ENCODE data around the gene MIS12. TPM values are rescaled to one million over a fixed set of nuclear protein-coding genes. Genes with fewer than 3 reads are reported as not detected.
A peak's percentile ranks its signal among the peaks of the same experiment; 100 is the strongest.

MIS12 gene
- total and polyA plus RNA-seq, 2 of the 13 experiments (the other 11 are each of a cell fraction or from before 2014, with no cell fraction given), result 13.4 to 28.0 TPM

DNA sequence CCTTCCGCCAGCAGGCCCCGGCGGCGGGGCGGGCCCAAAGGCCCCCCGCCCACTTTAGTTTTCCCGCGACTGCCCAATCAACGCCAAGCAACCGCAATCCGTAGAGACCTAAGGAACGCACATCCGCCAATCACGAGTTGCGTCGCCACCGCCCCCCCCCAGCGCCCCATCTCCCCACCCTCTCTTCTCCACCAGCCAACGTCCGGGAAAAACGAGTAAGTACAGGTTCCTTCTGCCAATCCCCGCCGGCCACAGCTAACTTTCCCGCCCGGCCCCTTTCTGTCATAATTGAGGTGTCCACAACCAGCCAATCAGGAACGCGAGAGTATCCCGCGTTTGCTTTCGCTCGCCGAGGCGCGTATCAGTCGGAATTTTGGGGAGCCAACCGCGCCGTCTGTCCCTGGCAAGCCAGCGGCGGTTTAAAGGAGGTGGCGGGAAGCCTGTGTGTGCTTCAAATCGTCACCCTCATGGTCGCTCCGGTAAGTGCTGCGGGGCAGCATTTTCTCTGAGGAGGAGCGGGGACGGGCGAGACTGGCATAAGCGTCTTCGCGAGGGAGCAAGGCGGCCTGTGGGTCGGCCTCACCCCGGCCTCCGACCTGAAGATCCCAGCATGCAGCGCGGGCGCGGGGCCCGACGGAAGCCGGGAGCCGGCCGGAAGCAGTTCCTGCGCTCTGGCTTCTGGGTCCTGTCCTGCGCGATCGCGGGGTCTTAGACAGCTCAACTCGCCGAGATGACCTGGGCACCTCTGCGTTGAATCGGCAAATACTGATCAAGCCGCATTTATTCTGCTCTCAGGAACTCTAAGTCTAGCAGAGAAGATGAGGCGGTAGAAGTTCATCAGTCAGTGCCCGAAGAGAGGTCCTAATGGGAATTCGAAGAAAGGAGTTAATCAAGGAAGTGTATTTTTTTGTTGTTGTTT is at the start of gene MIS12 (continued):
- no peak for TF ChIP-seq RBM22 (optimal IDR thresholded peaks at IDR 0.05; ENCODE audit: low read length)
- TF ChIP-seq ISX (CRISPR knock-in tag; conservative IDR thresholded peaks at IDR 0.05), result no peak
- TF ChIP-seq GTF3A (CRISPR knock-in tag; conservative IDR thresholded peaks at IDR 0.05), result no peak
- TF ChIP-seq ZNF3 (CRISPR knock-in tag; IDR thresholded peaks at IDR 0.05), result no peak
- TF ChIP-seq FIP1L1 (IDR thresholded peaks at IDR 0.05; ENCODE audit: borderline replicate concordance, insufficient read depth, low read depth, low read length), result 0 out of 2 replicates have a peak, but pooled peaks have one; percentile 35
- TF ChIP-seq ZNF432 (CRISPR knock-in tag; IDR thresholded peaks at IDR 0.05; ENCODE audit: borderline replicate concordance), result no peak
- TF ChIP-seq REL (CRISPR knock-in tag; conservative IDR thresholded peaks at IDR 0.05), result no peak; the same call in 1 of the 2 replicates
- TF ChIP-seq, protein P1, sequence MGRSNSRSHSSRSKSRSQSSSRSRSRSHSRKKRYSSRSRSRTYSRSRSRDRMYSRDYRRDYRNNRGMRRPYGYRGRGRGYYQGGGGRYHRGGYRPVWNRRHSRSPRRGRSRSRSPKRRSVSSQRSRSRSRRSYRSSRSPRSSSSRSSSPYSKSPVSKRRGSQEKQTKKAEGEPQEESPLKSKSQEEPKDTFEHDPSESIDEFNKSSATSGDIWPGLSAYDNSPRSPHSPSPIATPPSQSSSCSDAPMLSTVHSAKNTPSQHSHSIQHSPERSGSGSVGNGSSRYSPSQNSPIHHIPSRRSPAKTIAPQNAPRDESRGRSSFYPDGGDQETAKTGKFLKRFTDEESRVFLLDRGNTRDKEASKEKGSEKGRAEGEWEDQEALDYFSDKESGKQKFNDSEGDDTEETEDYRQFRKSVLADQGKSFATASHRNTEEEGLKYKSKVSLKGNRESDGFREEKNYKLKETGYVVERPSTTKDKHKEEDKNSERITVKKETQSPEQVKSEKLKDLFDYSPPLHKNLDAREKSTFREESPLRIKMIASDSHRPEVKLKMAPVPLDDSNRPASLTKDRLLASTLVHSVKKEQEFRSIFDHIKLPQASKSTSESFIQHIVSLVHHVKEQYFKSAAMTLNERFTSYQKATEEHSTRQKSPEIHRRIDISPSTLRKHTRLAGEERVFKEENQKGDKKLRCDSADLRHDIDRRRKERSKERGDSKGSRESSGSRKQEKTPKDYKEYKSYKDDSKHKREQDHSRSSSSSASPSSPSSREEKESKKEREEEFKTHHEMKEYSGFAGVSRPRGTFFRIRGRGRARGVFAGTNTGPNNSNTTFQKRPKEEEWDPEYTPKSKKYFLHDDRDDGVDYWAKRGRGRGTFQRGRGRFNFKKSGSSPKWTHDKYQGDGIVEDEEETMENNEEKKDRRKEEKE (IDR thresholded peaks at IDR 0.05), result no peak
- peak; percentile 77; the same call in 1 of the 2 replicates for TF ChIP-seq ZIK1 (CRISPR knock-in tag; IDR thresholded peaks at IDR 0.05; ENCODE audit: borderline replicate concordance, low read depth)
- TF ChIP-seq E2F1 (CRISPR knock-in tag; IDR thresholded peaks at IDR 0.05), result peak; percentile 86; the same call in 1 of the 2 replicates
- no peak for TF ChIP-seq ZNF567 (CRISPR knock-in tag; IDR thresholded peaks at IDR 0.05; ENCODE audit: borderline replicate concordance)
- TF ChIP-seq POLR2A (IDR thresholded peaks at IDR 0.05; ENCODE audit: insufficient read depth in 1 of 2, low read depth in 2 of 2, low read length in 2 of 2), result peak; percentile 66 to 91
- TF ChIP-seq PCBP1 (IDR thresholded peaks at IDR 0.05; ENCODE audit: borderline replicate concordance, low read depth, low read length), result 0 out of 2 replicates have a peak, but pooled peaks have one; percentile 51
- TF ChIP-seq ZNF770 (CRISPR knock-in tag; IDR thresholded peaks at IDR 0.05), result peak; percentile 66
- TF ChIP-seq SP4 (CRISPR knock-in tag; IDR thresholded peaks at IDR 0.05), result peak; percentile 72; the same call in 1 of the 2 replicates
- peak; percentile 89 for TF ChIP-seq GABPA (IDR thresholded peaks at IDR 0.05; ENCODE audit: low read depth, low read length)
- TF ChIP-seq GABPA (CRISPR knock-in tag; IDR thresholded peaks at IDR 0.05; ENCODE audit: low read depth), result peak; percentile 92
- peak; percentile 64 for TF ChIP-seq MED8 (CRISPR knock-in tag; IDR thresholded peaks at IDR 0.05; ENCODE audit: insufficient replicate concordance)
- TF ChIP-seq KAT7 (CRISPR knock-in tag; IDR thresholded peaks at IDR 0.05; ENCODE audit: borderline replicate concordance), result 0 out of 2 replicates have a peak, but pooled peaks have one; percentile 45

Measured in HepG2 (cell line).